ENCODE data around the gene ZBTB32.
A peak's percentile ranks its signal among the peaks of the same experiment; 100 is the strongest.

The ZBTB32 gene

GRCh38 chr19:35755550-35756376 is 51.4 kb downstream of the ZBTB32 start:
- Histone ChIP-seq H3K36me3 (ENCODE audit: control insufficient read depth in 2 of 2, insufficient read depth in 2 of 2, low read length in 2 of 2) (peaks cover 12 to 21% of the 10 kb centered on the region in 2 donors), H3K4me3 (ENCODE audit: low read length in 2 of 2) (peak overlapping the region; percentile 87 to 99), H3K9ac (ENCODE audit: low read length in 2 of 2) (peak overlapping the region; percentile 99 to 100), H3K27me3 (ENCODE audit: control insufficient read depth in 1 of 2, insufficient read depth in 2 of 2, low read length in 2 of 2) (no peaks in the 10 kb centered on the region), H3K27ac (ENCODE audit: low read length) (peak overlapping the region; percentile 100), H3K4me1 (ENCODE audit: control insufficient read depth, insufficient read depth, low read length) (peaks cover 49% of the 10 kb centered on the region), H3K9me3 (ENCODE audit: control insufficient read depth in 2 of 2, low read length in 2 of 2) (no peaks in the 10 kb centered on the region)

GRCh38 chr19:35756377-35757230 is 52.2 kb downstream of the ZBTB32 start, which contains the start of gene HSPB6:
TSS of gene HSPB6 (minus strand) at chr19:35757029. CDS start at chr19:35757008, 21 bp downstream.
- peaks cover 15 to 21% of the 10 kb centered on the region in 2 donors for H3K36me3 ChIP-seq (ENCODE audit: control insufficient read depth in 2 of 2, insufficient read depth in 2 of 2, low read length in 2 of 2)
- H3K4me3 ChIP-seq (ENCODE audit: low read length in 2 of 2) = peak within 1 kb of the TSS; percentile 87 to 99
- H3K27me3 ChIP-seq (ENCODE audit: control insufficient read depth in 1 of 2, insufficient read depth in 2 of 2, low read length in 2 of 2) = no peaks in the 10 kb centered on the region
- peak within 1 kb of the TSS; percentile 99 to 100 for H3K9ac ChIP-seq (ENCODE audit: low read length in 2 of 2)
- H3K27ac ChIP-seq (ENCODE audit: low read length) = peak within 1 kb of the TSS; percentile 100
- peaks cover 49% of the 10 kb centered on the region for H3K4me1 ChIP-seq (ENCODE audit: control insufficient read depth, insufficient read depth, low read length)
- no peaks in the 10 kb centered on the region for H3K9me3 ChIP-seq (ENCODE audit: control insufficient read depth in 2 of 2, low read length in 2 of 2)

GRCh38 chr19:35757231-35757748 is 52.9 kb downstream of the ZBTB32 start:
- H3K9ac ChIP-seq (ENCODE audit: low read length in 2 of 2) = peak overlapping the region; percentile 99 to 100
- H3K27ac ChIP-seq (ENCODE audit: low read length) = peak overlapping the region; percentile 100
- H3K27me3 ChIP-seq (ENCODE audit: control insufficient read depth in 1 of 2, insufficient read depth in 2 of 2, low read length in 2 of 2) = no peaks in the 10 kb centered on the region
- peak overlapping the region; percentile 87 to 99 for H3K4me3 ChIP-seq (ENCODE audit: low read length in 2 of 2)
- H3K4me1 ChIP-seq (ENCODE audit: control insufficient read depth, insufficient read depth, low read length) = peaks cover 44% of the 10 kb centered on the region
- peaks cover 21 to 24% of the 10 kb centered on the region in 2 donors for H3K36me3 ChIP-seq (ENCODE audit: control insufficient read depth in 2 of 2, insufficient read depth in 2 of 2, low read length in 2 of 2)
- H3K9me3 ChIP-seq (ENCODE audit: control insufficient read depth in 2 of 2, low read length in 2 of 2) = no peaks in the 10 kb centered on the region

GRCh38 chr19:35757749-35758608 is 53.6 kb downstream of the ZBTB32 start, which contains the start of gene PROSER3:
TSS of gene PROSER3 (plus strand) at chr19:35758176. CDS start at chr19:35758216, 40 bp downstream.
- Histone ChIP-seq H3K9me3 (ENCODE audit: control insufficient read depth in 2 of 2, low read length in 2 of 2) (no peaks in the 10 kb centered on the region), H3K4me1 (ENCODE audit: control insufficient read depth, insufficient read depth, low read length) (peaks cover 44% of the 10 kb centered on the region), H3K36me3 (ENCODE audit: control insufficient read depth in 2 of 2, insufficient read depth in 2 of 2, low read length in 2 of 2) (peaks cover 15 to 21% of the 10 kb centered on the region in 2 donors), H3K27ac (ENCODE audit: low read length) (peak within 1 kb of the TSS; percentile 100), H3K4me3 (ENCODE audit: low read length in 2 of 2) (peak within 1 kb of the TSS; percentile 97 to 99), H3K27me3 (ENCODE audit: control insufficient read depth in 1 of 2, insufficient read depth in 2 of 2, low read length in 2 of 2) (no peaks in the 10 kb centered on the region), H3K9ac (ENCODE audit: low read length in 2 of 2) (peak within 1 kb of the TSS; percentile 99 to 100)

GRCh38 chr19:35759697-35760096 is 55.3 kb downstream of the ZBTB32 start:
- H3K27me3 ChIP-seq (ENCODE audit: control insufficient read depth in 1 of 2, insufficient read depth in 2 of 2, low read length in 2 of 2) = no peaks in the 10 kb centered on the region
- peaks cover 31% of the 10 kb centered on the region for H3K4me1 ChIP-seq (ENCODE audit: control insufficient read depth, insufficient read depth, low read length)
- H3K4me3 ChIP-seq (ENCODE audit: low read length in 2 of 2) = peak overlapping the region in 1 of 2 donors; percentile 8
- H3K9me3 ChIP-seq (ENCODE audit: control insufficient read depth in 2 of 2, low read length in 2 of 2) = no peaks in the 10 kb centered on the region
- no peak overlapping the region for H3K9ac ChIP-seq (ENCODE audit: low read length in 2 of 2)
- peaks cover 8 to 14% of the 10 kb centered on the region in 2 donors for H3K36me3 ChIP-seq (ENCODE audit: control insufficient read depth in 2 of 2, insufficient read depth in 2 of 2, low read length in 2 of 2)
- no peak overlapping the region for H3K27ac ChIP-seq (ENCODE audit: low read length)

- Histone ChIP-seq H3K4me1 (ENCODE audit: control insufficient read depth, insufficient read depth, low read length) (peaks cover 25% of the 10 kb centered on the region), H3K9ac (ENCODE audit: low read length in 2 of 2) (no peak overlapping the region), H3K36me3 (ENCODE audit: control insufficient read depth in 2 of 2, insufficient read depth in 2 of 2, low read length in 2 of 2) (peaks cover 10 to 18% of the 10 kb centered on the region in 2 donors), H3K27ac (ENCODE audit: low read length) (no peak overlapping the region), H3K4me3 (ENCODE audit: low read length in 2 of 2) (no peak overlapping the region), H3K27me3 (ENCODE audit: control insufficient read depth in 1 of 2, insufficient read depth in 2 of 2, low read length in 2 of 2) (no peaks in the 10 kb centered on the region), H3K9me3 (ENCODE audit: control insufficient read depth in 2 of 2, low read length in 2 of 2) (no peaks in the 10 kb centered on the region)
Observed at GRCh38 chr19:35760711-35761349, 56.5 kb downstream of the ZBTB32 start.

- Histone ChIP-seq H3K4me3 (ENCODE audit: low read length in 2 of 2) (no peak overlapping the region), H3K27me3 (ENCODE audit: control insufficient read depth in 1 of 2, insufficient read depth in 2 of 2, low read length in 2 of 2) (no peaks in the 10 kb centered on the region), H3K9me3 (ENCODE audit: control insufficient read depth in 2 of 2, low read length in 2 of 2) (no peaks in the 10 kb centered on the region), H3K9ac (ENCODE audit: low read length in 2 of 2) (no peak overlapping the region), H3K36me3 (ENCODE audit: control insufficient read depth in 2 of 2, insufficient read depth in 2 of 2, low read length in 2 of 2) (peaks cover 10 to 21% of the 10 kb centered on the region in 2 donors), H3K4me1 (ENCODE audit: control insufficient read depth, insufficient read depth, low read length) (peaks cover 7% of the 10 kb centered on the region), H3K27ac (ENCODE audit: low read length) (no peak overlapping the region)
Observed at GRCh38 chr19:35764432-35765315, 60.3 kb downstream of the ZBTB32 start.
